HG03575 (cell line): Measurements from ENCODE around the gene ACD.

Experiments used
- ATAC-seq: cut with Tn5 transposase; IDR thresholded peaks from one replicate; pipeline ENCODE4 v1.9.1; 2021; ENCODE audit not compliant: unreplicated experiment, insufficient number of reproducible peaks, low FRiP score; ENCODE audit errors: extremely low read depth

ACD gene

DNA sequence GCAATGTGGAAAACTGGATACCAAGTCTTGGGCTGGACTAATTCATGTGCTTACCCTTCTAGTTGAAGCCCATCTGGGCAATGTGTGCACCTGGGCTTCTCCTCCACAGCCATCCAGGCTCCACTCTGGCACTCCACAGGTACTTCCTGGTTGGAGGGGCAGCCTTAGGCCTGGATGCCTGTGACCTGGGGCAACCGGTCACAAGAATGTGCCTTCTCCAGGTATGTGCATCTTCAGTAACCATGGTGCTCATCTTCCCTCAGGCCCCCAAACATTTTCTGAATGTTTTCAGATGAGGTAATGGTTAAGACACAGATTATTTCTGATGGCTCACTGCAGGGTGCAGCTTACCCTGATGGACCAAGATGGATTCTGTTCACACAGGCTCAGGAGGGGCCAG is 17.7 kb upstream of the ACD start:
- ATAC-seq = no peak

DNA sequence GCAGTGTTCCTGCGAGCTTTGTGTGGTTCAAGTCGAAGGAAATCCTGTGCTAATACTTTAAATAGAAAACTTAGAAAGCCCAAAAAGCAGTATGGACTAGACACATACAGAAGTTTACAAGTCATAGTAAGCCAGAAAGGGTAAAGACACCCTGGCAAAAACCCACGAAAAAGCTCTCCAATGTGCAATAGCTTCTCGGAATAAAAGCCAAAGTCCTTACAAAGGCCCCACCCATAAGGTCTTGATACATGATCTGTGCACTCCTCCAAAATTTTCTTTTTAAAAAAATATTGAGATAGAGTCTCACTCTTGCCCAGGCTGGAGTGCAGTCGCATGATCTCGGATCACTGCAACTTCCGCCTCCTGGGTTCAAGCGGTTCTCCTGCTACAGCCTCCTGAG is 16.9 kb upstream of the ACD start:
- no peak for ATAC-seq

DNA sequence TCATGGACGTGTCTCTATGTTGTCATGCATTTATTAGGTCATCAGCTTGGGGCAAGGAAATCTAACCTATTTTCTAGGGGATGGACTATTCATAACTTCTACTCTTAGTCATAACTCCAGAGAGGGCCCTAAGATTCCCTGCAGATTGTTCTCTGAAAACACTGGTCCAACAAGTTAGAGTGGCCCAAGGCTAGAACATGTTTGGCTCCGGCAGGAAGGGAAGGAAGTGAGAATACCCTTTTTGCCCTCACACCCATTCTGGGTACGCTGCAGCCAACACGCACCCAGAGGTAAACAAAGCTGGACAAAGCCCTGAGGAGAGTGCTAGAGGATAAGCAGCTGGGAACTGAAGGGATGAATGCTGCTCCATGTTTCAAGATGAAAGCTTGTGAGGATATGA is 16.5 kb upstream of the ACD start:
- no peak for ATAC-seq

DNA sequence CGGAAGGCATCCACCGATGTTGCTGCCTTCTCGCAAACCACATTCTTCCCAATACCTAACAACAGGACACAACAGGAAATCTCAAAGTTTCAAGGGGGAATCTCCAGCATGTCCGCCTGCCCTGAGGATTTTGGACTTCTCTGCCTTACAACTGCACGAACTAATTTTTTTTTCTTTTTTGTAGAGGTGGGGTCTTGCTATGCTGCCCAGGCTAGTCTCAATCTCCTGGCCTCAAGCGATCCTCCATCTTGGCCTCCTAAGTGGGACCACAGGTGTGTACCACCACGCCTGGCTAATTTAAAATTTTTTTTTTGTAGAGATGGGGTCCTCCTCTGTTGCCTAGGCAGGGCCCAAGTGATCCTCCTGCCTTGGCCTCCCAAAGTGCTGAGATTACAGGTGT is 15.9 kb upstream of the ACD start:
- no peak for ATAC-seq

DNA sequence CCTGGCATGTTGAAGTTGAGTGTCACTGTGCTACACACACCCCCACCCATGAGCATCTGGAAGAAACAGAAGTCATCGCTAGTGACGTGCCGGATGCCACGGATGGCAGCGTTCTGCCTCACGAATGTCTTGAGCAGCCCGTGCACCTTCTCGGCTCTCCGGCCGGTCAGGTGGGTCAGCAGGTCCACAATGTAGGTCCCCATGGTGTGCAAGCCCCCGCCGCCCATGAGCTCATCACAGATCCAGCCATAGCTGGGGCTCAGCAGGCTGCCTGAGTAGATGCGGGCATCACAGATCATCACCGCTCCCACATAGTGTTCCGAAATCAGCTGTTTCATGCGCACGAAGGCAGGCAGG is 15.5 kb upstream of the ACD start:
- no peak for ATAC-seq

DNA sequence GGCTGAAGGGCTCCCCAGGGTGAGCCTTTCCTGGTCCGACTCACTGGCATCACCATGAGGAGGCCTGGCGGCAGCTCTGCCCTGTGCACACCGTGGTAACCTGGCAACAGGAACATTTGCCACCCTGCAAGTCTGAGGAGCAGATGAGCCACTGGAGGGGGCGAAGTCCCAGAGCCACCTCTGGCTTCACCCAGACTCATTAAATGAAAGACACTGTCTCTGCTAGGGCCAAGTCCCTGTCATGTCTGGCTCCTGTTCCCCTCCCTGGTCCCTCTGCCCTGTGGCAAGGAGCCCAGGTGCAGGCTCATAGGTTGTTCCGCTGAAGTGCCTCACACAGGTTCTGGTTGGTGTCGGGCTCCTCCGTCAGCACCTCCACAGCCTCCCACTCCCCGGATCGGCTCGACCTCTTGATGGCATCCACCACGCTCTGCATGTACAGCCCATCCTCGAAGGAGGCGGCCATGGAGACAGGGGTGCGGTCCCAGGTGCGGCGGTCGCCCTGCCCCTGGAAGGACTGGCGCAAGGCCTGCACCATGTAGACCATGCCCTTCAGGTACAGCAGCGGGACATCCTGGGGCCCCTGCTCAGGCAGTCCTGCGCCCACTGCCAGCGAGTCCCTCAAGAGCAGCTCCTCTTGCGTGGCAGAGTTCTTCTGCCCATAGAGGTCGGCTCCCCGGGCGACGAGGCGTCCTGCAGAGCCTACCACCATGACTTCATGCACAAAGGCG is 15.0 kb upstream of the ACD start:
- ATAC-seq = no peak

DNA sequence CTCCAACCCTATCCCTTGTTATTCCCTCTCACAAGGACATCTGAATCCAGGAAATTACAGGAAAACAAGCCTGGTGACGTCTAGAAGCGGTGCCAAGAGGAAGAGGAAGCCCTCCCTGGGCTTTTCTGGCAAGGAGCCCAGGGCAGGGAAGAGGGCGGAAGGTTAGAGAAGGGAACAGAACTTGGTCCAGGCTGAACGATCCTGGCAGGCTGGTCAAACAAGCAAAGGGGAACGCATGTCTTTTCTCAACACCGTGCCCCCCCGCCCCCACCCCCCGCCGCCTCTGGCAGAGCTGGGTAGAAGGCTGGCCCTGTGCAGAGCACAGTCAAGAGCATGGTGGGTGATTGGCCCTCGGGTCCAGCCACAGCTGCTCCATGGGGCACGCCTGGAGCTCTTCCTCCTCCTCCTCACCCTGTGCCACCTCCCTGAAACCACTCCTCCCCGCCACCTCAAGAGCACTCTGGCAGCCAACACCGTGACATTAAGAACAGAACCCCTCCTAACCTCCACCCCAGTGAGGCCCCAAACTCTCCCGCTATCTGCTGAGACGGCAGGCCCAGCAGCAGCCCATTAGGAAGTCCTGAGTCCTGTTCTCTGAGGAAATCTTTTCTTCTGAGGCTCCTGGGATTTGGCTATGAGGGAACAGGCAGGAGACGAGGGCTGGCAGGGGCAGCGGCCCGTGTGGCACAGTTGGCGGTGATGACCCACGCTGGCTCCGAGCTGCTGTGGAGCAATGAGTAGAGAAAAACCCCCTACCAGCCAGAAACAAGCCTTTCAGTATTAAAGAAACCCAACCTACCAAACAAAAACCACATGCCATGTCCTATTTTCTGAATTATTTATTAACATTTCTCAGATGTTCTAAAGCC is 13.9 kb upstream of the ACD start:
- ATAC-seq = no peak

DNA sequence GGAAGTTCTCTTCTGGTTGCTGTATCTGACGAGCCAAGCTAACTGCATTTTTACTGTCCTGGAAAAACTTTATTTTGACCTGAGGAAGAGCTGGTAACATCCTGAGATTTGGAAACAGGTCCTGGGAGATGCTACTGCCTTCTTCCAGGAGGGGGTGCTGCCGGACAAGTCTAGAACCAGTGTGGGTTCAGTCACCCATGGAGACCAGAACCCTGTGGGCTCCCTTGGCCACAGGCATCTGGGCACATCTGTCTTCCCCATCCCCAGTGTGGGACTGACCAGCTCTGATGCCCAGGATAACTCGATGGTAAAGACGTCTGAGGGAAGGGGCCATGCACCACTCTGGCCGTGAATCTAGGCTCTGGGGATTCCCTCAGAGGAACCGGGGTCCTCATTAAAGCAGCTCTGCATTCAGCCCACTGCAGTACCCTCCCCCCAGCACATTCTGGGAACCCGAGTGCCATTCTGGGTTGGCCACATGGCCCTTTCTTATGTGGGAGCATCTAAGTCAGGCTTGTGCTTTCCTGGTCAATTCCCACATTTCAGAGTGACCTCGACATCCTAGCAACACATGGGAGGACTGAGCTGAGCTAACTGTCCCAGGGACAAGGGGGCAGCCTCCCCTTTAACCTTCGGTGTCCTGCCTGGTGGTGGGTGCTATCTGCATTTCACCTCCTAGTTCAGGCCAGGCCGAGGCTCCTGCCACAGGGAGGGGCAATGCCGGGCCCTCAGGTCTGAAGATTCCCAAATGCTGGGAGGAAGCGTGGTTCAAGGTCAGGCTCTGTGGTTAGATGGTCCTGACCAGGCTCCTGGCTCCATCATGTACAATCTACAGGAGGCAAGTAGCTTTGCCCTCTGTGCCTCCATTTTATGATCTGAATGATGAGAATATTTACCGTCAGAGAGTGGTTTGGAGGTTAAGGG is 12.9 kb upstream of the ACD start:
- ATAC-seq = no peak

DNA sequence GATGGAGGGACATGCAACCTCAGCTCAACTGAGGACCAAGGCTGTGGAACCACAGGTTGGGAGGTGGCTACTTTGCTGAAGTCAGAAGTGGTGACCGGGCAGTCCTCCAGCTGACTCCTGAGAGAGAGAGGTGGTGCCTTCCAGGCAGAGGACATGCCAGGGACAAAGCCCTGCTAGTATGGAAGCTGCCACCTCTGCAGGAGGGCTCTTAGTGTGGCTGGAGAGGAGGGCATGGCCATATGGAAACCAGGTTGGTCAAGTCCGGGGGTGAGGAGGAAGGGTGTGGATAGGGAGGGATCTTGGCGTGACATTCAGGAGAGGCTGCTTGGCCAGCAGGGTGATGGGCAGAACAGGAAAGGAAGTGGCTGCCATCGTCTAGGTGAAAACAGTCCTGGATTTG is 12.2 kb upstream of the ACD start:
- ATAC-seq = no peak

DNA sequence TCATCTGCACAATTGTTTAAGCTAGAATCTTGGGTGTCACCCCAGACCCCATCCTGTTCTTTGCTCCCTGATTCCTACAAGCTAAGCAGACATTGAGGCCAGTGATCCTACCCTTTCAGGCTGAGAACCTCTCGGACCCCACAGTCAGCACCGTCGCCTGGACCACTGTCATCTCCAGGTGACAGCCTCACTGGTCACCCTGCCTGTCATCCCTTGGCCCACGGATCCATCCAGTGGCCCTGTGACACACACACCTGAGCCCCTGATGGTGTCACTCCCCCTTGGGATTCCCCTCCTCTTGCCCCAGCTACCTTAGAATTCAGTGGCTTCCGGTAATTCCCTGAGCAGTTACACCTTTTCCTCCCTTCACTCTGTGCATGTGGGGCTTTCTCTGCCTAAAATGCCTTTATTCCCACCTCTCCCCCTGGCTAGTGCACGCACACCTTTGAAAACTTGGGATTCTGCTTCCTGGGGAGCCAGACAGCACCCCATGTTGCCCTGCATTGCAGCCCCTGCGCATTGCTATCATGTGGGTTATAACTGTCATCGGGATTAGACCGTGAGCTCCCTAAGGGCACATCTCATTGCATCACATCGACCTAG is 9.5 kb upstream of the ACD start:
- no peak for ATAC-seq

DNA sequence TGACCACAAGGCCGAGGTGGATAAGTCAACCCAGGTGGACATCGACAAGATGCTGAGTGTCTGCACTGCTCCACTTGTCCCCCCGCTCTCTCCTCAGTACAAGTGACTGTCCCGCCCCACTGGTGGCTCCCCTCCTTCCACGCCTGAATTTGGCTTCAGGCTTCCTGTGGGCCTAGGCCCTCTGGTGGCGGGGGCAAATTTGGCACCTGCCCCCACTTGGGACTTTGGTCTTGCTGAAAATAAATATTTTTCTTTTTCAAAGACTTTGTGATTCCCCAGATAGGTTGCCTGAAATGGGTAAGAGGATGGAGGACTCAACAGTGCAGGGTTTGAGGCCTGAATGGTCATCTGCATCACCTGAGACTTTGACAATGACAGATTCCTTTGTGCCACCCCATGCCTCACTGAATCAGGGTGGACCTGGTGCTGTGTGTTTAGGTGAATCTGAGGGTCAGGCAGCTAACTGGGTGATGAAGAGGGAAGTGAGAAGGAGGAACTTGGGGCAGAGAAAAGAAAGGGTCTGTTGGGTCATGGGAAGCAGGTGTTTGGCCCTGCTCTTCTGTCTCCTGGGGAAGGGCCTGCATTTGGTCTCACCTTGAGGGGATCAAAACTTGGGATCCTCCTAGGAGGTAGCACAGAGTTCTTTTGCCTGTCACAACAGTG is 8.6 kb upstream of the ACD start:
- no peak for ATAC-seq

DNA sequence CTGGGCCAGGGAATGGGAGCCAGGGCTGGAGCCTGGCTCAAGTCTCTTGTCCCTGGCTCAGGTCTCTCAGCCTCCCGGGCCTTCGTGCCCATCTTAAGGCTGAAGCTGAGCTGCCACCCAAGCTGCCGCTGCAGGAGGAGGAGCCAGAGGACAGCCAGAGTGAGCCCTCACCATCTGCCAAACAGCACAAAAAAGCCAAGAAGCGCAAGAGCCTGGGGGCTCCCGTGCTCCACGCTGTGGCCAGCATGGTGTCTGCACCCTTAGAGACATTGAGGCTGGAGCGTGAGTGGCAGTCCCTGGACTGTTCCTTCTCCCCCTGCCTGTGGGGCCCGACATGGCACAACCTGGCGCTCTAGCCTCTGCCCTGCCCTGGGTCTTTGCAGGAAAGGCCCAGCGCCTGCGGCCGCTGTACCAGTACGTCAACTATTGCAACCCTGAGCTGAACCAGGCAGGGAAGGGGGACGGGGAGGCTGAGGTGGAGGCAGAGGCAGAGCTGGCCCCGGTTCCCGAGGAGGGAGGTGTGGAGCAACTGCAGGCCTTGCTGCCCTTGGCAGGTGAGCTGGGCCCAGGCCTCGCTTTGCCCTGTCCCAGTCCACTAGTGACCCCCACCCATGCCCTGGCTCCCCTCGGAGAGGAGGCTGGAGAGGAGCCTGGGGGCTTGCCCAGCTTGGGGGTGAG is 7.9 kb upstream of the ACD start:
- no peak for ATAC-seq

DNA sequence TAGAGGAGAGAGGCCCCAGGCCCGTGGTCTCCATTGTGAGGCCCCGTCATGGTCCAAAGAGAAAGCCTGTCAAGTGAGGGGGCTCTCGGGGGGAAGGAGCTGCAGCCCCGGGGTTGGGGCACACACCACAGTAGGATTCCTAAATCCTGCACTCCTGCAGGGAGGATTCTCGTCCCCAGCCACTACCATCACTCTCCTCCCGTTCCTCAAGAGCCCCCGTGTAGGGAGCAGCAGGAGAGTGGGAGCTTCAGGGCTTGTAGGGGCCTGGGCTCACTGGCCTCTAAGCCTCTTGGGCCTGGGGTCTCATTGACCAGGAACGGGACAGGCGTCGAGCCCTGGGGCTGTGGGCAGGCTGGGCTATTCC is 7.4 kb upstream of the ACD start:
- no peak for ATAC-seq

DNA sequence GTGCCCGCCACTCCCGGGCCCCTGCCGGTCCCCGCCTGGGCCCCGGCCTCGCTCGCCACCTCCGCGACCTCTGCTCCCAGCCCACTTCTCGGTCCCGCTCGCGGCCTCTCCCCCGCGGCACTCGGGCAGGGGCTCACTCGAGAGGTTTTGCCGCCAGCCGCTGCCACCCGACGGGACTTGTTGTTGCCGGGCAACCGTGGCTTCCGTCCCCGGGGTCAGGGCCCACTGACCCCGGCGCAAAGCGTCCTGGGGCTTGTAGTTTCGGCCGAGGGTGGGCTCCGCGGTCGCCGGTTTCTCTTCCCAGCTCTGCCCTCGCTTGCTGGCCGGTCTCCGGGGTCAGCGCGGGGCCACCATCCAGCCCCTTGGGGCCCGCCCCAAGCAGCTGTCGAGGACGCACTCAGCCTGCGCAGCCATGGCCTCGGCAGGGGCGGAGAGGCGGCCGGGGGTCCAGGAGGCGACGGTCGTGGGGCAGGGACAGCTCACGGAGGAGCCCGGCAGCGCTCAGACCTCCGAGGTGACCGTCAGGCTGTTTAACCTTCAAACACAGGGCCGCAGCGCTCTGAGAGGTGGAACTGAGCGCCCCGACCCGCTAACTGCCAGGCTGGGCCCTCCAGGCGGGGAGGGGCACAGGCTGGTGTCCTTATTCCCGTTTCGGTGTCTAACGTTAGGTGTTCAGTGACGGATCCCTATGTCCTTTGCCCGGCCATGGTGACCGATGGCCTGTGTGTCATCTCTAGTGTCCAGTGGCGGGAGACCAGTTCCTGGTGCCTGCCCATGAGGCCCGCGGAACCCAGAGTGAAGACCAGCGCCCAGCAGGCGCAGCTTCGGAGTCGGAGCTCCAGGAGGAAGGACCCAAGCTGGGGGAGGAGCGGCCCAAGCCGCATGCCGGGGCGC is 6.7 kb upstream of the ACD start, which contains the start of the genes C16orf86 and ENKD1:
TSS of gene C16orf86 (plus strand) at position 256 of the 894 bp plus-strand sequence. CDS start at position 413, 157 bp downstream.
TSS of gene ENKD1 (minus strand) at position 192 of the 894 bp plus-strand sequence. CDS start 308 bp downstream, outside the sequence.
- no peak for ATAC-seq

DNA sequence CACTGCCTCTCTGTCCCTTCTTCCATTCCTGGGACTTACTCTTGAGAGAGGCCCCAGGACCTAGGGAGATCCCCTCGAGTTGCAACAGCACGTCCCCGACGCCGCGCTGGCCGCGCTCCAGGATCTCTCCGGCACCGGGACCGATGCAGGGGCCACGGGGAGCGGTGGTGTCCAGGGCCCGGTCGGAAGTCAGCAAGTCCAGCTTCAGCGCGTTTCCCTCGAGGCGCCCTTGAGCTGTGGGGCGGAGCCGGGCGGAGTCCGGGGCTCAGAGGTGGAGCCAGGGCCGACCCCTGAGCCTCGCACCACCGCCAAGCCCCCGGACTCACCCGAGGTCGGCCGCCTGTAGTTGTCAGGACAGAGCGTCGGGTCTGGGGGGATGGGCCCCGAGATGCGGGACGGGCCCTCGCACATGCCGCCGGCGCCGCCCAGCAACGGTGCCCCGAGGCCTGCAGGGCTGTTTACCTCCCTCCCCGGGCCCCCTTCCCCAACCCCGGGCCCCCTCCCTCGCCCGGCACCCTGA is 6.0 kb upstream of the ACD start:
- no peak for ATAC-seq

DNA sequence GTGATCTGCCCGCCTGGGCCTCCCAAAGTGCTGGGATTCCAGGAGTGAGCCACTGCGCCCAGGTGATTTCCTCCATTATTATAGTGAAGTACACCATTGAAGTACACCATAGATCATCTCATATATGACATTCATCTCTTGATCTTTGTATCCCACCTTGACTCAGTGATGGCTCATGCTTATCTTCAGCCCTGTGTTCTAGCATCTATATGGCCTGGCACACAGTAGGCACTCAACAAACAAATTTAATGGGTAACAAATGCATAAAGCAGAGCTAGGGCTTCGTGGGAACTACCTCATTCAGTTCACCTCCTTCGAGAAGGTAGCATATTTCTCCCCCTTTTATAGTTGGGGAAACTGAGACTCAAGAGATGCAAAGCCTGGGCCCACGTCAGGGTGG is 5.5 kb upstream of the ACD start:
- no peak for ATAC-seq

DNA sequence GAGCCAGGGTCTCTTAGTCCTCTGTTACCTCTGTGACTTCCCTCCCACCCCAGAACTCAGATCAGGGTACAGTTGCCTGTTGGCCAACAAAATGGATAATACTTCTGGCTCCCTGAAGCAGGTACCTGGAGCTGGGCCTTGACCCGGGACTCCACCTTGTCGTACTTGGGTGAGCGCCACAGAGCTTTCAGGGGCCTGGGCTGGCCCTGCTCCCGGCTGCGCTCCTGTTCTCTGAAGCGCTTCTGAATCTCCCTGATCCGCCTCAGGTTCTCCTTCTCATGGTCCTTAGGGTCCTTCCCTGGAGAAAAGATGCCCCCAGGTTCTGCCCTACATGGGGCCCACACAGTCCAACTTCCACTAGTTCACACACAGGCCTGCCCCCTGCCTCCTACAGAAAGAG is 4.8 kb upstream of the ACD start:
- ATAC-seq = no peak
